T-helper 1 cell (primary cell): ENCODE measurements around the gene RNF113A.
"Not testable (repeated sequence)": the region's sequence is repeated elsewhere in the genome, so short reads cannot be mapped to it uniquely, and the experiment has no call there.

Experiments
- DNase-seq, 5 donors: peaks; one replicate each; pipeline ENCODE4 v3.0.0-alpha.2; 2012 to 2020
- total RNA-seq, 4 donors: gene quantifications; one replicate each; lab custom pipeline; 2026; lab: John Stamatoyannopoulos, UW

RNF113A gene
- 32.9 to 42.9 (median 38.4) reads per million in 4 donors for total RNA-seq

GRCh38 chrX:119871599-119872395 lies at the start of gene RNF113A, which contains the start of gene NDUFA1:
TSS of gene RNF113A (minus strand) at chrX:119871733. CDS start at chrX:119871613, 120 bp downstream.
TSS of gene NDUFA1 (plus strand) at chrX:119871832. CDS start at chrX:119871912, 80 bp downstream.
- peak; percentile 63 to 93 (median 78) for DNase-seq

- DNase-seq, result no peak
Observed at GRCh38 chrX:119919835-119920585, 48.5 kb upstream of the RNF113A start.

- no peak for DNase-seq
Observed at GRCh38 chrX:119917877-119918276, 46.3 kb upstream of the RNF113A start.

- DNase-seq, result no peak
Observed at GRCh38 chrX:119916310-119916709, 44.8 kb upstream of the RNF113A start.

GRCh38 chrX:119900976-119901375 lies 29.4 kb upstream of the RNF113A start:
- DNase-seq, result no peak

GRCh38 chrX:119899125-119899524 lies 27.6 kb upstream of the RNF113A start:
- no peak for DNase-seq

- DNase-seq, result no peak
Observed at GRCh38 chrX:119895843-119896326, 24.4 kb upstream of the RNF113A start, which contains the start of gene AKAP14. TSS of gene AKAP14 (plus strand) at chrX:119895893. CDS start at chrX:119903224, 7,331 bp downstream.

- not testable (repeated sequence) for DNase-seq
Observed at GRCh38 chrX:119891961-119892692, 20.6 kb upstream of the RNF113A start.

GRCh38 chrX:119890626-119891025 lies 19.1 kb upstream of the RNF113A start:
- DNase-seq, result not testable (repeated sequence)

- peak; percentile 16 to 67 (median 43) for DNase-seq
Observed at GRCh38 chrX:119887721-119888425, 16.3 kb upstream of the RNF113A start.

- peak in 2 of 5 donors; percentile 11 to 60 for DNase-seq
Observed at GRCh38 chrX:119885554-119886428, 14.3 kb upstream of the RNF113A start.

GRCh38 chrX:119880552-119881437 lies 9.3 kb upstream of the RNF113A start:
- peak in 4 of 5 donors; percentile 14 to 62 (median 20) for DNase-seq

GRCh38 chrX:119880076-119880475 lies 8.5 kb upstream of the RNF113A start:
- no peak for DNase-seq

- DNase-seq, result no peak
Observed at GRCh38 chrX:119878740-119879139, 7.2 kb upstream of the RNF113A start.

GRCh38 chrX:119871245-119871598 lies 311 bp downstream of the RNF113A start:
- peak in 1 of 5 donors; percentile 6 for DNase-seq

- peak in 4 of 5 donors; percentile 16 to 45 (median 23) for DNase-seq
Observed at GRCh38 chrX:119870626-119871131, 854 bp downstream of the RNF113A start.

GRCh38 chrX:119853444-119853843 lies 18.1 kb downstream of the RNF113A start:
- no peak for DNase-seq

- DNase-seq, result peak; percentile 90 to 97 (median 91)
Observed at GRCh38 chrX:119852382-119853353, 18.9 kb downstream of the RNF113A start, which contains the start of gene UPF3B. TSS of gene UPF3B (minus strand) at chrX:119852963. CDS start at chrX:119852928, 35 bp downstream.
